DOHH2 (cell line): ENCODE measurements around the gene CPT1B.

ENCODE experiments used
- H3F3A ChIP-seq: fragments of 200-600 bp; sonication (generic), shearing (Covaris generic); 2 replicates; pipeline ENCODE4 v1.6.0; 2016; ENCODE audit warnings: antibody characterized with exemption, mild to moderate bottlenecking; ENCODE audit not compliant: control insufficient read depth, insufficient read depth
- H3K27ac ChIP-seq: fragments of 200-600 bp; sonication (generic); 2 replicates; pipeline ENCODE4 v1.5.1; 2014; ENCODE audit warnings: low read depth, mild to moderate bottlenecking, low read length, moderate library complexity
- H3K27me3 ChIP-seq: fragments of 200-600 bp; sonication (generic); 2 replicates; pipeline ENCODE4 v1.6.1; 2014; ENCODE audit warnings: mild to moderate bottlenecking, low read length, mixed read lengths; ENCODE audit not compliant: control insufficient read depth
- H3K36me3 ChIP-seq: fragments of 200-600 bp; sonication (generic); 2 replicates; pipeline ENCODE4 v1.6.1; 2014; ENCODE audit warnings: mild to moderate bottlenecking, low read length, moderate library complexity, mixed read lengths; ENCODE audit not compliant: control insufficient read depth
- H3K4me1 ChIP-seq: fragments of 200-600 bp; sonication (generic); 2 replicates; pipeline ENCODE4 v1.6.1; 2014; ENCODE audit warnings: mild to moderate bottlenecking, low read length, mixed read lengths; ENCODE audit not compliant: control insufficient read depth
- H3K4me2 ChIP-seq: fragments of 200-600 bp; sonication (generic); 2 replicates; pipeline ENCODE4 v1.6.0; 2014; ENCODE audit warnings: mild to moderate bottlenecking, low read length, moderate library complexity
- H3K4me3 ChIP-seq: fragments of 200-600 bp; sonication (generic); 2 replicates; pipeline ENCODE4 v1.5.1; 2014; ENCODE audit warnings: mild to moderate bottlenecking, low read length, mixed read lengths
- H3K79me2 ChIP-seq: fragments of 200-600 bp; sonication (generic); 2 replicates; pipeline ENCODE4 v1.6.1; 2014; ENCODE audit warnings: mild to moderate bottlenecking, low read length, mixed read lengths; ENCODE audit not compliant: control insufficient read depth
- H3K9me2 ChIP-seq: fragments of 200-600 bp; sonication (generic); replicated peaks from 2 replicates; pipeline ENCODE4 v1.6.1; 2014; ENCODE audit warnings: mild to moderate bottlenecking, low read length, mixed read lengths; ENCODE audit not compliant: control insufficient read depth
- H3K9me3 ChIP-seq: fragments of 200-600 bp; sonication (generic); 2 replicates; pipeline ENCODE4 v1.6.1; 2014; ENCODE audit warnings: antibody characterized with exemption, low read length, mixed read lengths; ENCODE audit not compliant: control insufficient read depth, insufficient read depth
- H4K20me1 ChIP-seq: fragments of 200-600 bp; sonication (generic); 2 replicates; pipeline ENCODE4 v1.6.0; 2014; ENCODE audit warnings: low read depth, mild to moderate bottlenecking, antibody characterized with exemption, low read length, moderate library complexity; ENCODE audit not compliant: control insufficient read depth, insufficient read depth
- EZH2phosphoT487 ChIP-seq: fragments of 200-600 bp; sonication (generic); IDR thresholded peaks from 2 replicates; pipeline ENCODE4 v1.6.1; 2017; ENCODE audit warnings: borderline replicate concordance, mild to moderate bottlenecking, antibody characterized with exemption, low read length, moderate library complexity, mixed read lengths
- TF ChIP-seq, protein P1 (sequence below): fragments of 200-600 bp; sonication (generic); IDR thresholded peaks from one replicate; pipeline ENCODE4 v1.5.1; 2014; ENCODE audit warnings: antibody characterized with exemption, mild to moderate bottlenecking, low read depth, low read length; ENCODE audit not compliant: poor library complexity, severe bottlenecking

The CPT1B gene

DNA sequence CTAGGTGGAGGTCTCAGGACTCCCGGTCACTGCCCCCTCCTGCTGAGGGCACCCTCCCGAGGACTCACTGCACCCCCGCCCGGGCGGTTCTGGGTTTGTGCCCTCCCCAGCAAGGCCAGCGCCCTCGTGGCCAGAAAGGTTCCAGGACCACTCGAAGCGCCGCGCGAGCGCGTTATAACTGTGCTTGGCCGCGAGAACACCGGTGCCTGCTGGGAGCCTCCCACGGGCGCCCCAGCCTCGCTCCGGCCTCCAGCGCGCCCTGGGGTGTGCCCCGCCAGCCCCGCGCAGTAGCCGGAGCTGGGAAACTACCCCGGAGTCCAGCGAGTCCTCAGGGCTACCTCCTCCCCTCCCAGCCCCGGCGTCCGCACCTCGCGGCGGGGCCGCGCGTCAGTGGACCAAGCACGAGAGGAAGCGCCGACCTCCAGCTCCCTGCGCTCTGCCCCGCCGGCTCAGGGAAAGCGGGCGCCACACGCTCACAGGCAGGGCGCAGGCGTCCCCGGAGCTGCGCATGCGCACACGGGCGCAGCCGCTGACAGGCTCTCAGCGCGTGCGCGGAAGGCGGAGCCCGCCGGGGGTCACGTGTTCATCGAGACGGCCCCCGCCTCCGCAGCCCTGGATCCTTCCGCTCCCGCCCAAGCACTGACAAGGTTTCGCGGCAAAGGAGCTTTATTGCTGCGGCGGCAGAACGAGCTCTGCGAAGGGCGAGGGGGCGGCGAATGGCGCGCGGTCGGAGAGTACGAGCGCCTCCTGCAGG lies 52.9 kb downstream of the CPT1B start, which contains the start of gene SCO2:
Gene SCO2 (minus strand): TSS at position 495 of the 754 bp plus-strand sequence. CDS start 1,187 bp downstream, outside the sequence.
- TF ChIP-seq, protein P1, sequence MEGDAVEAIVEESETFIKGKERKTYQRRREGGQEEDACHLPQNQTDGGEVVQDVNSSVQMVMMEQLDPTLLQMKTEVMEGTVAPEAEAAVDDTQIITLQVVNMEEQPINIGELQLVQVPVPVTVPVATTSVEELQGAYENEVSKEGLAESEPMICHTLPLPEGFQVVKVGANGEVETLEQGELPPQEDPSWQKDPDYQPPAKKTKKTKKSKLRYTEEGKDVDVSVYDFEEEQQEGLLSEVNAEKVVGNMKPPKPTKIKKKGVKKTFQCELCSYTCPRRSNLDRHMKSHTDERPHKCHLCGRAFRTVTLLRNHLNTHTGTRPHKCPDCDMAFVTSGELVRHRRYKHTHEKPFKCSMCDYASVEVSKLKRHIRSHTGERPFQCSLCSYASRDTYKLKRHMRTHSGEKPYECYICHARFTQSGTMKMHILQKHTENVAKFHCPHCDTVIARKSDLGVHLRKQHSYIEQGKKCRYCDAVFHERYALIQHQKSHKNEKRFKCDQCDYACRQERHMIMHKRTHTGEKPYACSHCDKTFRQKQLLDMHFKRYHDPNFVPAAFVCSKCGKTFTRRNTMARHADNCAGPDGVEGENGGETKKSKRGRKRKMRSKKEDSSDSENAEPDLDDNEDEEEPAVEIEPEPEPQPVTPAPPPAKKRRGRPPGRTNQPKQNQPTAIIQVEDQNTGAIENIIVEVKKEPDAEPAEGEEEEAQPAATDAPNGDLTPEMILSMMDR = no peak
- no peak for TF ChIP-seq EZH2phosphoT487
- Histone ChIP-seq H3K9me3 (no peaks in the 10 kb centered on the region), H3K36me3 (peaks cover 46% of the 10 kb centered on the region), H3F3A (peaks cover 21% of the 10 kb centered on the region), H3K4me1 (peaks cover 29% of the 10 kb centered on the region), H4K20me1 (no peaks in the 10 kb centered on the region), H3K27me3 (no peaks in the 10 kb centered on the region), H3K79me2 (peaks cover 51% of the 10 kb centered on the region), H3K27ac (peak within 1 kb of the TSS; percentile 83), H3K4me2 (peak within 1 kb of the TSS; percentile 97), H3K9me2 (no peaks in the 10 kb centered on the region), H3K4me3 (peak within 1 kb of the TSS; percentile 93)

DNA sequence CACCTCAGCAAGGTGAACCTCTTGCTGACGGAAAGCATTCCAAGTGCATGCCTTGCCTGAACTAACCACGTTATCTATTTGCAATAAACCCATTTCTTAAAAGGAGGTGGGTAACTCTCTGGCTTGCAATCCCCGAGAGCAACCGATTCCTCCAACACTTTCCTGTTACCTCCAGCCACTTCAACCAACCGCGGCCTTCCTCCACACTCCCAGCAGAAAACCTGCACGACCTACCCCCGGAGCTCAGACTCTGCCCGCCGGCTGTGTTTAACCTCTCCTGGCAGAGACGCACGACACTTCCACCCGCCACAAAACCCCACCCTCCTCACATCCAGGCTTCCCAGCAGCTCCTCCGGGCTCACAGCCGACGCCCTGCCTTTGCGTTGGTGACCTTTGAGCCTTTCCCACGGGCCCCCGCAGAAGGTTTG lies 53.5 kb downstream of the CPT1B start:
- Histone ChIP-seq H3K4me1 (peaks cover 23% of the 10 kb centered on the region), H3K4me2 (peak overlapping the region; percentile 97), H3K36me3 (peaks cover 46% of the 10 kb centered on the region), H3K27ac (peak overlapping the region; percentile 83), H3K79me2 (peaks cover 51% of the 10 kb centered on the region), H3F3A (peaks cover 21% of the 10 kb centered on the region), H3K9me2 (no peaks in the 10 kb centered on the region), H3K27me3 (no peaks in the 10 kb centered on the region), H4K20me1 (no peaks in the 10 kb centered on the region), H3K4me3 (peak overlapping the region; percentile 93), H3K9me3 (no peaks in the 10 kb centered on the region)
- TF ChIP-seq, protein P1 = no peak

DNA sequence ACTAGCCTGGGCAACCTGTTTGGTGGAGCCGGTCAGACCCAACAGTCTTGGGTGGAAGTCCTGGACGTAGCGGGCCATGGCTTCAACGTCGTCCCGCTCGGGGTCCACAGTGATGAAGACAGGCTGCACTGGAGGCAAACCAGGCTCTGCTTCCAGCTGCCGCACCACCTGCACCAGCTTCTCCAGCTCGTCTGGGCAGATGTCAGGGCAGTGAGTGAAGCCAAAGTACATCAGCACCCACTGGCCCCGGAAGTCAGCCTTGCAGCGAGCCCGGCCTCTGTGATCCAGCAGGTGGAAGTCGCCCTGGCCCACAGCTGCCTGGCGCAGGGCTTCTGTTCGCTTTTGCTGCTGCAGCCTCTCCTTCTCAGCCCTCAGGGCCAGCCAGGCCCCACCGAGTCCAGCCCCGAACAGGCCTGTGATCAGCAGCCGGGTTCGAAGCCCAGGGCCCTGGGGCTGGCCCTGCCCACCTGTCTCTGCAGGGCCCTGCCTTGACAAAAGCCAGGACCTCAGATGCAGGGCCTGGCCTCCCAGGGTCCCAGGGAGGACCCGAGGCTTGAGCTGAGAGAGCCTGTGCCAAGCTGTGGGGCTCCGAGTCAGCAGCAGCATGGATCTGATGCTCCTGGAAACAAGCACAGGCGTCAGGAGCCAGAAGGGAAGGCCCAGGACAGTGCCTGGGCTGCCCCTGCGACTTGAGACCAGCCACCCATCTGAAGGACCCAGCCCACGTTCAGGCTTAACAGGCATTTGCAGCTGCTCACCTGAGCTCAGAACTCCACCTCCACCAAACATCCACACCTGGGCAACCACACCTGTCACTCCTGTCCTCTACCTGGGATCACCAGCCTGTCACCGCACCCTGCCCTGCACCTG lies 54.2 kb downstream of the CPT1B start:
- Histone ChIP-seq H3K27ac (peak overlapping the region; percentile 83), H3K79me2 (peaks cover 51% of the 10 kb centered on the region)
- TF ChIP-seq, protein P1 = no peak
- no peak for TF ChIP-seq EZH2phosphoT487

More for the DNA sequence above, 54.2 kb downstream of the CPT1B start:
- Histone ChIP-seq H3K4me3 (peak overlapping the region; percentile 93), H3K9me2 (no peaks in the 10 kb centered on the region), H3K36me3 (peaks cover 52% of the 10 kb centered on the region), H3K4me1 (peaks cover 22% of the 10 kb centered on the region), H4K20me1 (no peaks in the 10 kb centered on the region), H3F3A (peaks cover 18% of the 10 kb centered on the region), H3K4me2 (peak overlapping the region; percentile 97), H3K9me3 (no peaks in the 10 kb centered on the region), H3K27me3 (no peaks in the 10 kb centered on the region)
